Activated CD4-positive, alpha-beta T cell treated with anti-CD3 and anti-CD28 coated beads, Interleukin-2, amount 50 U/mL, for 4 hours (primary cell): ENCODE measurements around the gene MYH2.

Experiments used
- DNase-seq, 2 experiments: peaks; one replicate each; pipeline ENCODE4 v3.0.0-alpha.2; 2020

MYH2 gene

DNA sequence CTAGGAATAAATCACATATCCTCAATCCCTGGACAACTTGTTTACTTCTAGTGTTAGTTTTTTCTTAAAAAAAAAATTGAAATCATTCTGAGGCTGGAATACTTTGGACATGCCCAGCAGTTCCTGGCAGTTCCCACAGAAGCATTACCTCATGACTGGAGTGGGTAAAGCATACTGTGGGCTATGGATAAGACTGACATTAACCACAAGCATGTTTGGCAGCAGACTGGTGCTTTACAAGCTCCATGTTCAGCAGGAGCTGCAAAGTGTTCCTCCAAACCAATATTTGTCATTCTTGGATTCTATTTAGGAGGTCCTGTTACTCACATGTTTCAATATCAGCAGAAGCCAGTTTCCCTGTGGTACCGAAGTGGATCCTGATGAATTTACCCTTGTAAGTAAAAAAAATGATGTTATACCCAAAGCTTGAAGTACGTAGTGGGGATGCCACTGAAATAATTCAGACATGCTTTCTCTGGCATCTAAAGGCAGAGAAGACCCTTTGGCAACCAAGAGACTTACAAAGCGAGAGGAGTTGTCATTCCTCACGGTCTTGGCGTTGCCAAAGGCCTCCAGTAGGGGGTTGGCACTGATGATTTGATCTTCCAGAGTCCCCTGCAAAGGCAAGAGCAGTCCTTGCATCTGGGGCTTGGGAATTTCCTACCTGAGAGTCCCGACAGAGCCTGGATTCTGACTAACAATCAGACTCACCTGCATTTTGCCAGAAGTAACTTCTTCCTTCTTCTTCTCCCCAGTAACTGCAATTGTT is 36.0 kb downstream of the MYH2 start:
- no peak for DNase-seq

GRCh38 chr17:10512856-10513255 is 36.6 kb downstream of the MYH2 start:
- no peak for DNase-seq

DNA sequence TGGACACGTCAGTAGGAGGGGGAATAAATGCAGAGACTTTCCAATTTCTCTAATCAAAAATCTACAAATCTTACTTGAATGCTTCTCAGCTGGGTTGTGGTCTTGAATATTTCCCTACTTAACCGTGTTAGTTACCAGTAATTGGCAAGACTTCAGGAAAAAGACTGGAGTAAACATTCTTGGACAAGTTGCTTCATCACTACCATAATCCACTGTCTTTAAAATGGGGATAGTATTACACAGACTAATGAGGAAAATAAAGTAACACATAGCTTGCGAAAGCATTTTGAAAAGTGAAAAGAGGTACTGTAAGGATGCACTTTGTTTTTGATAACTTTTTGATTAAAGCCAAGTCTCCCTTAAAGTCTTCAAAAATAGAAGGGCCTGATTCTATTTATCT is 49.5 kb downstream of the MYH2 start:
- DNase-seq: no peak

- DNase-seq: no peak
These were observed 57.5 kb downstream of the MYH2 start for GRCh38 chr17:10492004-10492403.

DNA sequence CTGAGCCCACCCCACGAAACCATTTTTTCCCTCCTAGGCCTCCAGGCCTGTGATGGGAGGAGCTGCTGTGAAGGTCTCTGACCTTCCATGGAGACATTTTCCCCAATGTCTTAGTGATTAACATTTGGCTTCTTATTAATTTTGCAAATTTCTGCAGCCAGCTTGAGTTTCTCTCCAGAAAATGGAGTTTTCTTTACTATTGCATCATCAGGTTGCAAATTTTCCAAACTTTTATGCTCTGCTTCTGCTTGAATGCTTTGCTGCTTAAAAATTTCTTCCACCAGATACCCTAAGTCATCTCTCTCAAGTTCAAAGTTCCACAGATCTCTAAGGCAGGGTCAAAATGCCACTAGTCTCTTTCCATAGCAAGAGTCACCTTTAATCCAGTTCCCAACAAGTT is 67.2 kb downstream of the MYH2 start:
- DNase-seq: no peak

GRCh38 chr17:10477701-10478100 is 71.8 kb downstream of the MYH2 start:
- no peak for DNase-seq

- no peak for DNase-seq
These were observed 74.9 kb downstream of the MYH2 start for GRCh38 chr17:10474536-10474935.

GRCh38 chr17:10471858-10472257 is 77.6 kb downstream of the MYH2 start:
- DNase-seq: no peak
